Muscle layer of colon (tissue), 2 donors: ENCODE data around the gene MBOAT2.

Experiments
- H3K27ac ChIP-seq: one replicate; pipeline ENCODE4 v1.7.0; 2013; ENCODE audit warnings: low read depth, mild to moderate bottlenecking, low read length, moderate library complexity
- H3K27me3 ChIP-seq, 2 donors: one replicate each; pipeline ENCODE4 v1.7.0; 2013; ENCODE audit warnings: low read length in 2 of 2, mild to moderate bottlenecking in 2 of 2; ENCODE audit not compliant: insufficient read depth in 2 of 2, control insufficient read depth in 1 of 2
- H3K36me3 ChIP-seq: one replicate; pipeline ENCODE4 v1.7.0; 2013; ENCODE audit warnings: mild to moderate bottlenecking, low read length; ENCODE audit not compliant: insufficient read depth
- H3K4me1 ChIP-seq: one replicate; pipeline ENCODE4 v1.7.0; 2013; ENCODE audit warnings: mild to moderate bottlenecking, low read length; ENCODE audit not compliant: insufficient read depth
- H3K4me3 ChIP-seq, 2 donors: one replicate each; pipeline ENCODE4 v1.7.0; 2013; ENCODE audit warnings: low read length in 2 of 2, low read depth in 1 of 2, mild to moderate bottlenecking in 1 of 2, moderate library complexity in 1 of 2
- H3K9ac ChIP-seq: one replicate; pipeline ENCODE4 v1.7.0; 2013; ENCODE audit warnings: low read length
- H3K9me3 ChIP-seq: one replicate; pipeline ENCODE4 v1.7.0; 2013; ENCODE audit warnings: mild to moderate bottlenecking, low read length
- donor health status: abdominal sarcoma.
- donor health status: Adenocarcinoma of cecum.

Gene MBOAT2

GRCh38 chr2:8803658-8804379, 199.7 kb downstream of the MBOAT2 start:
- Histone ChIP-seq H3K27me3 (no peaks in the 10 kb centered on the region), H3K27ac (no peak overlapping the region), H3K4me1 (peaks cover 10% of the 10 kb centered on the region), H3K9ac (no peak overlapping the region), H3K9me3 (no peaks in the 10 kb centered on the region), H3K36me3 (peaks cover 64% of the 10 kb centered on the region), H3K4me3 (no peak overlapping the region)

GRCh38 chr2:8802741-8803140, 200.7 kb downstream of the MBOAT2 start:
- Histone ChIP-seq H3K4me1 (peaks cover 10% of the 10 kb centered on the region), H3K4me3 (no peak overlapping the region), H3K27ac (no peak overlapping the region), H3K27me3 (no peaks in the 10 kb centered on the region), H3K9me3 (no peaks in the 10 kb centered on the region), H3K36me3 (peaks cover 62% of the 10 kb centered on the region), H3K9ac (no peak overlapping the region)
